ENCODE measurements around the gene RPE65.
A peak's percentile ranks its signal among the peaks of the same experiment; 100 is the strongest.
"Not testable (repeated sequence)": the region's sequence is repeated elsewhere in the genome, so short reads cannot be mapped to it uniquely, and the experiment has no call there.

The RPE65 gene

GRCh38 chr1:68449901-68450300, at the start of gene RPE65:
Gene RPE65, minus strand, starts transcription at chr1:68449954. Its CDS starts 49 bp downstream, at chr1:68449905.
- no peak for DNase-seq

DNA sequence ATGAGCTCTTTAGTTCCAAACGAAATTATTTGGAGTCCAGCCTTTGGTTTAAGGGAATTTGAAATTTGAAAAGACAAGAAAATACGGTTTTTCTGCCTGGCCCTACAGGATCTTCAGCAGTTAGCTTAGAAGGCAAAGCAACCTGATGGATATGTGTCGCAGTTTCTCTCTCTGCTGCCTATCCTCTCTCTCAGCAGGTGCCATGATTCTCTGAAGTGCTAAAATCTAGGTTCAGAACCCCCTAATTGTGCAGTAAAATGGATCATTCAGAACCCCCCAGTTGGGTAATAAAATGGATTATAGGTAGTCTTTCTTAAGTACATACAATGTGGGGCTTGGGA, 47.6 kb upstream of the RPE65 start:
- DNase-seq: no peak

GRCh38 chr1:68496680-68497357, 47.1 kb upstream of the RPE65 start, which contains the start of gene DEPDC1:
Gene DEPDC1, minus strand, starts transcription at chr1:68497082. Its CDS starts 83 bp downstream, at chr1:68496999.
- DNase-seq: peak; percentile 81 to 87

- DNase-seq: no peak
Observed at GRCh38 chr1:68495968-68496679, 46.4 kb upstream of the RPE65 start.

- no peak for DNase-seq
Observed at GRCh38 chr1:68495532-68495931, 45.8 kb upstream of the RPE65 start.

- no peak for DNase-seq
Observed at GRCh38 chr1:68493193-68493592, 43.4 kb upstream of the RPE65 start.

- not testable (repeated sequence) for DNase-seq
Observed at GRCh38 chr1:68492255-68492654, 42.5 kb upstream of the RPE65 start.

DNA sequence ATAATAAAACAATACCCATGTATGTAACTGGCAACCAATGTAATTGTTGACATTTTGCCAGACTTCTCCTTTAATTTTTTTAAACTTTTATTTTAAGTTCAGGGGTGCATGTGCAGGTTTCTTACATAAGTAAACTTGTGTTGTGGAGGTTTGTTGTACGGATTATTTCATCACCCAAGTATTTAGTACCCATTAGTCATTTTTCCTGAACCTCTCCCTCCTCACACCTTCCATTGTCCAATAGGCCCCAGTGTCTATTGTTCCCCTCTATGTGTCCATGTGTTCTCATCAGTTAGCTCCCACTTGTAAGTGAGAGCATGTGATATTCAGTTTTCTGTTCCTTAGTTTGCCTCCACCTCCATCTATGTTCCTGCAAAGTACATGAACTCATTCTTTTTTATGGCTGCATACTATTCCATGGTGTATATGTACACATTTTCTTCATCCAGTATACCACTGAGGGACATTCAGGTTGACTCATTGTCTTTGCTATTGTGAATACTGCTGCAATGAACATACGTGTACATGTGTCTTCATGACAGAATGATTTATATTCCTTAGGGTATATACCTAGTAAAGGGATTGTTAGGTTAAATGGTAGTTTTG, 40.4 kb upstream of the RPE65 start:
- no peak for DNase-seq

GRCh38 chr1:68485431-68486022, 35.8 kb upstream of the RPE65 start:
- DNase-seq: no peak

GRCh38 chr1:68484618-68485017, 34.9 kb upstream of the RPE65 start:
- no peak for DNase-seq

DNA sequence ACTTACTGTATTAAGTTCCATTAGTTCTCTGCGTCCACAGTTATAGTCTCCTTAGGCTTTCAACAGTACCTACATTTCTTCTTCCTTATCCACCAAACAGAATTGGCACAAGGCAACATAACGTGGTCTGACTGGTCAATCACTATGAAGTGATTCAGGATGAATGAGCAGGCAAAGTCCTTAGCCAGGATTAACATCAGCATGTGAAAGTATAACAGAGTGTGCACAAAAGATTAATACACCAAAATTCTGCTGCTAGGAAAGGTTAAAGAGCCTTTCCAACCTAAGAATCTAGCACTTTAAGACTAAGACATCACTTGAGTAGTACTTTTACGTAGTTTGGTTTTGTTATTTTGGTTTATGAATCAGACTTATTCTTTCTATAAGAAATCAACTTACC, 31.3 kb upstream of the RPE65 start:
- DNase-seq: no peak

- no peak for DNase-seq
Observed at GRCh38 chr1:68479501-68479900, 29.7 kb upstream of the RPE65 start.

DNA sequence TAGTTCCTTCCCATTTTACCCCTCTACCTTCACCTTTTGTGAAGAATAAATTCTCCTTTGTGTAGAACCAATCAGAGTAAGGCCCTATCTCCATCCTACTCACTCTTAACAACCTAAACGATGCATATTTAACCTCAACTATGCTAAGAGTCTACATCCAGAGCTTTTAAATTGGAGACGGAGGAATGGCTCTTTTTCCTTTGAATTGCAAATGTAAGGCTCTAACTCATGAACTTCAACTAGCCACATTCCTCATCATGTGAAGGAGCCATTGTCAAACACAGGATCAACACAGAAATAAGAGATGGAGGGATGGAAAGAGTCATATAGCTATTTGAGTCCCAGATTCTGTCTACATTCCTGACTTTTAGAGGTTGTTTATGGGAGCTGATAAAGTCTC, 28.9 kb upstream of the RPE65 start:
- DNase-seq: no peak

DNA sequence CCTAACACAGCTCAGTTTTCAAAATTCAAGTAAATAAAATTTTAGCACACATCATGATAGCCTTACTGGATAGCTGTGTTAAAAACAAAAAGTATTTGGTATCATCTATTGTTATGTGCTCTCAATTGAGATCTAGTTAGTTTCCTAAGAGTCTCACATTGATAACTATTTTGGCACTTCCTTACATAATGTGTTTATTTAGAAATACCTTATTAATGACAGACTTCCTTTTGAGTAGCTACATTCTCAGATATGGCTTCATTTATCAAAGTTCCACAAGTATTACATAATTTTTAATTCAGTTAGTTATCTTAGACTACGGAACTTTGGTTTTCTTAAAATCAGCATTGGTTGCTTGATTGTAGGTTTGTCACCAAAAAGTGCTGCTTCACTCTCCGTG, 26.9 kb upstream of the RPE65 start:
- DNase-seq: not testable (repeated sequence)

DNA sequence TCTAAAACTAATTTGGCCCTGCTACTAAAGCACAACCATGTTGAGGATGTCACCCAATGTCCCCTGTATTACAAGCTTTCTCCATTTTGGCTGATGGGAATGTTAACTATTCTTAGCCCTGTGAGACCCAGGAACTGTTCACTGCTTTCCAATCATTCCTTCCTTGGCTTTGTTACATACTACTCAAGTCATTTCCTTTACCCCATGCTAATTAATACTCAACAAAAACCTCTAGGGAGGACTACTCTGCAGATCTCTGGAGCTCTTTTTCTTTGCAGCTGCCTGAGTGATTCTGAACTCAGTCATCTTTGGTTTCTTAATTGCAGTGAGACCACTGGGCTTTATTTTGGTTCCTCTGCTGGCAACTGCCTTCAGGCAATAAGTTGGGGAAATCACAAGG, 23.3 kb upstream of the RPE65 start:
- no peak for DNase-seq

- no peak for DNase-seq
Observed at GRCh38 chr1:68470388-68470970, 20.7 kb upstream of the RPE65 start.

GRCh38 chr1:68464891-68465290, 15.1 kb upstream of the RPE65 start:
- no peak for DNase-seq

GRCh38 chr1:68460935-68461334, 11.2 kb upstream of the RPE65 start:
- DNase-seq: no peak

DNA sequence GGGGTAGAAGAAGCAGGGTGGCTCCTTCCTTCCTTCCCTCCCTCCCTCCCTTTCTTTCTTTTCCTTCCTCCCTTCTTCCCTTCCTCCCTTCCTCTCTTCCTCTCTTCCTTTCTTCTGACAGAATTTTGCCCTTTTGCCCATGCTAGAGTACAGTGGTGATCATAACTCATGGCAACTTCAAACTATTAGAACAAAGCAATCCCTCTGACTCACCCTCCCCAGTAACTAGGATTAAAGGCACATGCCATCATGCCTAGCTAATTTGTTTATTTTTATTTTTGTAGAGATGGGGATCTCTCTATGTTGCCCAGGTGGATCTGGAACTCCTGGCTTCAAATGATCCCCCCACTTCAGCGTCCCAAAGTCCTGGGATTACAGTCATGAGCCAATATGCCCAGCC, 10.0 kb upstream of the RPE65 start:
- DNase-seq: no peak

DNA sequence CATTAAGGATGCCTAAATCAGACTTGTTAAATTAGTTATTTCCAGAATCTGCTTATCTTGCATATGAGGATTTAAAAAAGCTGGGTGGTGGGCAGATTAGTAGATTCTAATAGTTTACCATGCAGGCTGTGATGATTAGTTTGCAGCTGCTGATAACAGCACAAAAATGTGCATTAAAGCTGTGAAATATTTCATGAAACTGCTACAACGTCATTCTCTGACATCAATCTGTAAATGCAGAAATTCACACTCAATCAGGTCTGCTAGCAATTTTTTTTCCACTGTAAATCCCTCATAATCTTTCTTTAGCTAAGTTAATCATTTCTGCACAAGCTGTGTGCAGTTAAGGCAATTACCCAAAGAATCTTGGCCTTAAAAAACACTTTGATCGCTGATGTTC, 9.3 kb upstream of the RPE65 start:
- no peak for DNase-seq

- no peak for DNase-seq
Observed at GRCh38 chr1:68456202-68456601, 6.4 kb upstream of the RPE65 start.

GRCh38 chr1:68454534-68454933, 4.8 kb upstream of the RPE65 start:
- no peak for DNase-seq

DNA sequence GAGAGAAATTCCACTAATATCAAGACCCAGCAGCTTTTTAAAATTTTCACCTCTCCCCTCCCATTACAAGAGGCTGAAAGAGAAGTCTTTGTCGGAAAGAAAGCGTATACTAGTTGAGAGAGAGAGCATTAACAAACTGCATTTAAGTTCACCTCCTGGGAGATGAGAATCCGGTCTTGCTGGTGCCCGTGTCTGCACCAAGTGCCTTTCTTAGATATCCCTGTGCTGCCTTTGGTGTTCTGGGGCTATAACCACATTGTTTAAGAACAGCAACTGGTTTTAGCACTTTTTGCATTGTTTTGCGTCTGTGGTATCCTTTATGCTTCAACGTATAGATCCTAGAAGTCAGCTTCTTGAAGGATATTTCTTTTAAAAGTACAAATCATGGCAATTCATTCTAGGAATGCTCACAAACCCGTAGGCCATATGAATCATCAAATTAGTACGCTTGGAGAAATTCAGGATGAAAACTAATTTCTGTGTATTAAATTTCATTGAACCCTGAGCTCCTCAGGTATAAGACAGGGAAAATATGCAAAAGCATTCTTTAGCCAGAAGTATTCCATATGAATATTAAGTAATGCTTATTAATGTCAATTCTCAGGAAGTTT, 3.4 kb upstream of the RPE65 start:
- DNase-seq: no peak

Measured in activated CD4-positive, alpha-beta T cell treated with anti-CD3 and anti-CD28 coated beads, Interleukin-2, amount 50 U/mL, for 48 hours (primary cell).